WTC11 (cell line): ENCODE results near the gene NEDD9. TPM values are rescaled to one million over a fixed set of nuclear protein-coding genes. Genes with fewer than 3 reads are reported as not detected.

Source experiments
- ATAC-seq: fragments of 200-7000 bp; cut with Tn5 transposase; 2 replicates; pipeline ENCODE4 v1.10.0; 2021; ENCODE audit warnings: mild to moderate bottlenecking, moderate library complexity
- CTCF ChIA-PET: fragments of 300-600 bp; sonication (Branson Sonifier 250); formaldehyde crosslinking; loops from one replicate; lab custom pipeline; 2021; ENCODE audit warnings: antibody characterized with exemption; lab: Charles Lee
- POLR2A ChIA-PET: fragments of 350-600 bp; sonication (Branson Sonifier 250); formaldehyde crosslinking; loops from one replicate; lab custom pipeline; 2021; ENCODE audit warnings: antibody characterized with exemption; lab: Charles Lee
- DNase-seq: peaks from one replicate; pipeline ENCODE4 v3.0.0; 2021; ENCODE audit warnings: low spot score
- H3K27ac Mint-ChIP-seq: 2 replicates; pipeline ENCODE4 v1.8.0; 2021; ENCODE audit warnings: mixed read lengths
- H3K27me3 Mint-ChIP-seq: 2 replicates; pipeline ENCODE4 v1.8.0; 2021; ENCODE audit warnings: low read depth, mild to moderate bottlenecking, moderate library complexity, mixed read lengths
- H3K36me3 Mint-ChIP-seq: 2 replicates; pipeline ENCODE4 v1.8.0; 2021; ENCODE audit warnings: mixed read lengths
- H3K4me1 Mint-ChIP-seq: 2 replicates; pipeline ENCODE4 v1.8.0; 2022; ENCODE audit warnings: mixed read lengths
- H3K4me3 Mint-ChIP-seq: 2 replicates; pipeline ENCODE4 v1.8.0; 2021; ENCODE audit warnings: mild to moderate bottlenecking, moderate library complexity, mixed read lengths
- H3K9me3 Mint-ChIP-seq: 2 replicates; pipeline ENCODE4 v1.8.0; 2021; ENCODE audit warnings: mixed read lengths
- AR ChIP-seq: fragments of 250-450 bp; sonication (Bioruptor Pico); IDR thresholded peaks from 2 replicates; pipeline ENCODE4 v1.9.0; 2021; ENCODE audit warnings: mild to moderate bottlenecking
- ATF1 ChIP-seq: sonication (generic); formaldehyde crosslinking; IDR thresholded peaks from 2 replicates; pipeline ENCODE4 v1.8.1; 2023; ENCODE audit warnings: mild to moderate bottlenecking, moderate library complexity, missing genetic modification reagents
- CDX4 ChIP-seq: fragments of 250-450 bp; sonication (Bioruptor Pico); IDR thresholded peaks from 2 replicates; pipeline ENCODE4 v1.9.0; 2021; ENCODE audit warnings: moderate library complexity, mild to moderate bottlenecking, inconsistent platforms, borderline replicate concordance
- ETV6 ChIP-seq: sonication (generic); formaldehyde crosslinking; IDR thresholded peaks from 2 replicates; pipeline ENCODE4 v1.8.1; 2022; ENCODE audit warnings: mild to moderate bottlenecking, missing genetic modification reagents
- FOXJ3 ChIP-seq: sonication (generic); formaldehyde crosslinking; IDR thresholded peaks from 2 replicates; pipeline ENCODE4 v1.9.0; 2021; ENCODE audit warnings: missing genetic modification reagents, mild to moderate bottlenecking, borderline replicate concordance
- FOXP1 ChIP-seq: sonication (generic); formaldehyde crosslinking; IDR thresholded peaks from 2 replicates; pipeline ENCODE4 v1.8.0; 2022; ENCODE audit warnings: missing genetic modification reagents, mild to moderate bottlenecking, moderate library complexity, borderline replicate concordance
- GRHL2 ChIP-seq: fragments of 250-450 bp; sonication (Bioruptor Pico); IDR thresholded peaks from 2 replicates; pipeline ENCODE4 v1.8.0; 2022; ENCODE audit warnings: mild to moderate bottlenecking, moderate library complexity; ENCODE audit not compliant: insufficient replicate concordance, severe bottlenecking
- HMGXB4 ChIP-seq: sonication (generic); formaldehyde crosslinking; IDR thresholded peaks from 2 replicates; pipeline ENCODE4 v1.8.1; 2023; ENCODE audit warnings: mild to moderate bottlenecking, moderate library complexity, missing genetic modification reagents
- NFATC4 ChIP-seq: fragments of 250-450 bp; sonication (Bioruptor Pico); IDR thresholded peaks from 2 replicates; pipeline ENCODE4 v1.9.0; 2021; ENCODE audit warnings: mild to moderate bottlenecking
- NFE2L1 ChIP-seq: sonication (generic); formaldehyde crosslinking; IDR thresholded peaks from 2 replicates; pipeline ENCODE4 v1.8.1; 2023; ENCODE audit warnings: missing genetic modification reagents
- NFYB ChIP-seq: sonication (generic); formaldehyde crosslinking; conservative IDR thresholded peaks from 2 replicates; pipeline ENCODE4 v1.8.0; 2022; ENCODE audit warnings: low read depth, missing genetic modification reagents
- NR1H2 ChIP-seq: sonication (generic); formaldehyde crosslinking; IDR thresholded peaks from 2 replicates; pipeline ENCODE4 v1.9.0; 2021; ENCODE audit warnings: mild to moderate bottlenecking, moderate library complexity, missing genetic modification reagents
- SOX15 ChIP-seq: fragments of 250-450 bp; sonication (Bioruptor Pico); IDR thresholded peaks from 2 replicates; pipeline ENCODE4 v1.9.0; 2021; ENCODE audit warnings: mild to moderate bottlenecking
- SP1 ChIP-seq: sonication (generic); formaldehyde crosslinking; conservative IDR thresholded peaks from 2 replicates; pipeline ENCODE4 v1.8.1; 2022; ENCODE audit warnings: missing genetic modification reagents
- ZBTB21 ChIP-seq: sonication (generic); formaldehyde crosslinking; IDR thresholded peaks from 2 replicates; pipeline ENCODE4 v1.8.1; 2023; ENCODE audit warnings: mild to moderate bottlenecking, missing genetic modification reagents, borderline replicate concordance
- ZNF263 ChIP-seq: sonication (generic); formaldehyde crosslinking; IDR thresholded peaks from 2 replicates; pipeline ENCODE4 v1.8.1; 2022; ENCODE audit warnings: low read depth, mild to moderate bottlenecking, moderate library complexity, missing genetic modification reagents
- ZNF423 ChIP-seq: fragments of 250-450 bp; sonication (Bioruptor Pico); IDR thresholded peaks from 2 replicates; pipeline ENCODE4 v2.1.2; 2022; ENCODE audit warnings: mild to moderate bottlenecking, moderate library complexity
- ZNF512 ChIP-seq: sonication (generic); formaldehyde crosslinking; IDR thresholded peaks from 2 replicates; pipeline ENCODE4 v1.8.1; 2022; ENCODE audit warnings: missing genetic modification reagents, borderline replicate concordance
- ZNF671 ChIP-seq: fragments of 250-450 bp; sonication (Bioruptor Pico); IDR thresholded peaks from 2 replicates; pipeline ENCODE4 v1.8.0; 2021; ENCODE audit warnings: mild to moderate bottlenecking
- total RNA-seq: library from RNA; stranded (reverse); gene quantifications from 3 replicates; pipeline ENCODE4 v1.2.3, GENCODE V29; 2021
- TF ChIP-seq, protein P1 (sequence below): sonication (generic); formaldehyde crosslinking; IDR thresholded peaks from 2 replicates; pipeline ENCODE4 v1.8.0; 2022; ENCODE audit warnings: mild to moderate bottlenecking, missing genetic modification reagents
- TF ChIP-seq, protein P2 (sequence below): sonication (generic); formaldehyde crosslinking; IDR thresholded peaks from 2 replicates; pipeline ENCODE4 v1.8.1; 2023; ENCODE audit warnings: mild to moderate bottlenecking, missing genetic modification reagents

Gene NEDD9
- total RNA-seq, 1 experiment from 2014 or later: 9.8 TPM

GRCh38 chr6:11187301-11187700, 45.2 kb downstream of the NEDD9 start:
- DNase-seq: no peak
- Mint-ChIP-seq H3K27me3 (no peaks in the 10 kb centered on the region), H3K27ac (no peak overlapping the region), H3K4me3 (no peak overlapping the region), H3K4me1 (peaks cover 17% of the 10 kb centered on the region), H3K9me3 (peaks cover 8% of the 10 kb centered on the region), H3K36me3 (peaks cover 58% of the 10 kb centered on the region)
- CTCF ChIA-PET: interaction anchor here (1.1 to 1.7 kb wide), 2 partner anchors 15 to 54 kb away, joined by 3 to 5 read pairs; no protein-coding TSS in a partner anchor
- no peak for ATAC-seq
- POLR2A ChIA-PET: no interaction called here
- TF ChIP-seq NFATC4 (CRISPR knock-in tag) (no peak), NFYB (no peak), HMGXB4 (no peak), ETV6 (CRISPR knock-in tag) (no peak), GRHL2 (CRISPR knock-in tag) (no peak), NFE2L1 (CRISPR knock-in tag) (no peak), ZBTB21 (CRISPR knock-in tag) (no peak), SP1 (CRISPR knock-in tag) (no peak), CDX4 (CRISPR knock-in tag) (no peak)
- TF ChIP-seq, protein P1, sequence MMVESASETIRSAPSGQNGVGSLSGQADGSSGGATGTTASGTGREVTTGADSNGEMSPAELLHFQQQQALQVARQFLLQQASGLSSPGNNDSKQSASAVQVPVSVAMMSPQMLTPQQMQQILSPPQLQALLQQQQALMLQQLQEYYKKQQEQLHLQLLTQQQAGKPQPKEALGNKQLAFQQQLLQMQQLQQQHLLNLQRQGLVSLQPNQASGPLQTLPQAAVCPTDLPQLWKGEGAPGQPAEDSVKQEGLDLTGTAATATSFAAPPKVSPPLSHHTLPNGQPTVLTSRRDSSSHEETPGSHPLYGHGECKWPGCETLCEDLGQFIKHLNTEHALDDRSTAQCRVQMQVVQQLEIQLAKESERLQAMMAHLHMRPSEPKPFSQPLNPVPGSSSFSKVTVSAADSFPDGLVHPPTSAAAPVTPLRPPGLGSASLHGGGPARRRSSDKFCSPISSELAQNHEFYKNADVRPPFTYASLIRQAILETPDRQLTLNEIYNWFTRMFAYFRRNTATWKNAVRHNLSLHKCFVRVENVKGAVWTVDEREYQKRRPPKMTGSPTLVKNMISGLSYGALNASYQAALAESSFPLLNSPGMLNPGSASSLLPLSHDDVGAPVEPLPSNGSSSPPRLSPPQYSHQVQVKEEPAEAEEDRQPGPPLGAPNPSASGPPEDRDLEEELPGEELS: no peak

- H3K4me3 Mint-ChIP-seq: no peak overlapping the region
- ChIA-PET CTCF (no interaction called here), POLR2A (no interaction called here)
- H3K27me3 Mint-ChIP-seq: no peaks in the 10 kb centered on the region
- ATAC-seq (no peak), DNase-seq (no peak)
- H3K27ac Mint-ChIP-seq: no peak overlapping the region
- H3K4me1 Mint-ChIP-seq: peaks cover 4% of the 10 kb centered on the region; the same call in 1 of the 2 replicates
- TF ChIP-seq ATF1 (CRISPR knock-in tag) (no peak), ZNF671 (no peak), FOXP1 (no peak), NFATC4 (CRISPR knock-in tag) (no peak), GRHL2 (CRISPR knock-in tag) (no peak), ZNF263 (CRISPR knock-in tag) (no peak)
- peaks cover 27% of the 10 kb centered on the region for H3K9me3 Mint-ChIP-seq
- peaks cover 68% of the 10 kb centered on the region for H3K36me3 Mint-ChIP-seq
Measured at GRCh38 chr6:11185204-11185842, 47.1 kb downstream of the NEDD9 start.

DNA sequence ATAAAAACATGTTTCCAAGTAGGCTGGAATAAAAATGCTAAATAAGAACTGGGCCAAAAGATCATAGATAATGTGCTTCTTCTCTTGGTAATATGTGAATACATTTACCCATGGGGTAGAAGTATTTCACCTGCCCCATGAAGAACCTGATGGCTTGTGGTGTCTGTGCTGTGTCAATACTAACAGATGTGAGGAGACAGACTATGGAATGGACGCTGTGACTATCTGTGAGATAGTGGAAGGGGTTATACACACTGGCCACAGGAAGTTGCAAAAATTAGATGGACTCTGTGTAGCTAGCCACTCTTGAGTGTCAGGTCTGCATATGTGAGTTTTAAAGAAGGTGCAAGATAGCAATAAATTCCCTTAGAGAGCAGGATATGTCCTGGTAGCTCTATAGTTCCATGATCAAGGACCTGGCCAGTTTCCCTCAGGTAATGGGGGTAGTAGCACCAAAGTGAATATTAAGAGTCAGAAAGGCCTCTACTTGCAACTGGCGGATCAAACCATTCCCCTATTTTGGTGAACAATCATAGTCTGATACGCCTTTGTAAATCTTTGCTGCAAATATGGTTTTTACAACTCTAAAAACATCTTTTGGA, 48.6 kb downstream of the NEDD9 start:
- H3K36me3 Mint-ChIP-seq: peaks cover 60% of the 10 kb centered on the region
- no peak for ATAC-seq
- POLR2A ChIA-PET: no interaction called here

More for the DNA sequence above, 48.6 kb downstream of the NEDD9 start:
- H3K4me1 Mint-ChIP-seq: peaks cover 18% of the 10 kb centered on the region
- no peak overlapping the region for H3K27ac Mint-ChIP-seq
- no peaks in the 10 kb centered on the region for H3K27me3 Mint-ChIP-seq
- DNase-seq: no peak
- CTCF ChIA-PET: interaction anchor here (1.2 kb wide), 1 partner anchor 10 kb away, joined by 3 read pairs; no protein-coding TSS in a partner anchor
- TF ChIP-seq NR1H2 (CRISPR knock-in tag) (no peak), ZNF423 (CRISPR knock-in tag) (no peak), AR (CRISPR knock-in tag) (no peak), SOX15 (no peak), ZNF512 (CRISPR knock-in tag) (no peak), FOXJ3 (CRISPR knock-in tag) (no peak)
- TF ChIP-seq, protein P2, sequence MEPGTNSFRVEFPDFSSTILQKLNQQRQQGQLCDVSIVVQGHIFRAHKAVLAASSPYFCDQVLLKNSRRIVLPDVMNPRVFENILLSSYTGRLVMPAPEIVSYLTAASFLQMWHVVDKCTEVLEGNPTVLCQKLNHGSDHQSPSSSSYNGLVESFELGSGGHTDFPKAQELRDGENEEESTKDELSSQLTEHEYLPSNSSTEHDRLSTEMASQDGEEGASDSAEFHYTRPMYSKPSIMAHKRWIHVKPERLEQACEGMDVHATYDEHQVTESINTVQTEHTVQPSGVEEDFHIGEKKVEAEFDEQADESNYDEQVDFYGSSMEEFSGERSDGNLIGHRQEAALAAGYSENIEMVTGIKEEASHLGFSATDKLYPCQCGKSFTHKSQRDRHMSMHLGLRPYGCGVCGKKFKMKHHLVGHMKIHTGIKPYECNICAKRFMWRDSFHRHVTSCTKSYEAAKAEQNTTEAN (CRISPR knock-in tag): no peak
- H3K4me3 Mint-ChIP-seq: no peak overlapping the region
- peaks cover 27% of the 10 kb centered on the region for H3K9me3 Mint-ChIP-seq
